ENCODE data around the gene TRIO. TPM values are rescaled to one million over a fixed set of nuclear protein-coding genes. Genes with fewer than 3 reads are reported as not detected.

The TRIO gene
- total RNA-seq, 1 experiment from 2014 or later: 116 TPM

DNA sequence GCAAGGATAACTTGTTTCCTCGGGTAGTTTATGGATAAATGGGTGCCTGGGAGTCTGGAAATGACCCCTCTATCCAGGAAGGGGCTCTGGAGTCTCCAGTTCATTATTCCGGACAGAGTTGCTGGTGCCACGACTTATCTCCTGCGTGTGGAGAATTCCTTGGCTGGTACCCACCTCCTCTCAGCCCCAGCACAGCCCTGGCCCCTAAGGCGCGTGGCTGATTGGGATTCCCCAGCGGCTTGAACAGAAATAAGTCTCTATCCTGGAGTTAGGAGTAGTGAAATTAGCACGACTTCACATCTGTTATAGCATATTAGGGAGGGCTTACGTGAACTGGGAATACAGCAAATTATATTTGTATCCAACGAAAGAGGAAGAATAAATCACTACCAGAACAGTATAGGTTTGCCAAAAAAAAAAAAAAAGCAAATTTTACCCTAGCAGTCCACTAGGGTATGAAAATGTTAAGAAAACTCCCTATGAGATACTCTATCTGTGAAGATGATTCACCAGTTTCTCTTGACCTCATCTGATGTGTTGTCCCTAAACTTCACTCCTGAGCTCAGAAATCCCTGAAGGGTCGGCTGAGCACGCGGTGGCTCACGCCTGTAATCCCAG, 265.9 kb downstream of the TRIO start:
- DNase-seq (ENCODE audit: low read depth): no peak

DNA sequence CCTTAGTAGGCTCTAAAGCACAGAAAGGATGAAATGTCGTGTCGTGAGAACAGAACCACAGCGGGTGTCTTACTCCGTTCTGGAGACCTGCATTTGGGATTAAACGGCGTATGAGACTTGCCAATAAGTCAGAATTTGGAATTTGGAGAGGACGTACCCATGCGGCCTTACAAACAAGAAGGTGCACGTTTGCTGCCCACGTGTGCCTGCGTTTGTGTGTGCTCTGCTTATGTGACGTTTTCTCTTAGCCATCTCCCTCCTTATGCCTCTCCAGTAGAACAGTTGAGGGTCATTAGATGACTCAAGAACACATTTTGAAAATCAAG, 266.9 kb downstream of the TRIO start:
- DNase-seq (ENCODE audit: low read depth): no peak

DNA sequence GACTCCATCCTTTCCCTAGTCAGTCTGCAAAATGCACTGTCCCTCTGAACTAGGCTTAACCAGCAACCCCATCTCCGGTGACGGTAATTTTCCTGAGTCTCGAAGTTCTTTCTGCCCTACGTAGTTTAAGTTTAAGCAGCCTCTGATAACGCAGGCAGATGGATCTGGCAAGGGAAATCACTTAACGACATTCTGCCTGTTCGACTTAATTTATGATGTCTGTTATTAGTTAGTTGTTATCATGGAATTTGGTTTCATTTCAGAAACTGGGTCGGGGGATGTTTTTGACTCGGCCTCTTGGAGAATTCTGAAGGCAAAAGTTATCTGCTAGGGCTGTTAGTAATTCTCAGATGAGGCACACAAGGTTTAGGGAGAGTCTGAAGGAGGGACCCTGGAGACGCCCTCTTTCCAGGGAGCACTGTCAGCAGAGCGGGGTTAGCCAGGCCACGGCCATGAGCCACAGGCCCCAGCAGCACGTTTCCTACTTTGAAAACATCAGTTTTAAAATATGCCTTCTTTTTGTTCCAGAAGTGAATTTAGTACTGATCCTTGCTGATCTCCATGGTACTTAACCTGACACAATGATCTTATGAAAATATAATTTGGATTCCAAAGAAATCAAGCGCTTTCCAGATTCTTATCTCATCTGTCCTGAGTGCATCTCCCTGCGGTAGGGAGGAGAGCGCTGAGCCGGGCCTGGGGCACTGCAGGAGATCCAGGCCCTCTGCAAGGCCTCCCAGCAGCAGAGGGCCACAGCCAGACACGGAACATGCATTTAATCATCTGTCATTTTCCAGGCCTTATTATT, 267.5 kb downstream of the TRIO start:
- no peak for DNase-seq (ENCODE audit: low read depth)

DNA sequence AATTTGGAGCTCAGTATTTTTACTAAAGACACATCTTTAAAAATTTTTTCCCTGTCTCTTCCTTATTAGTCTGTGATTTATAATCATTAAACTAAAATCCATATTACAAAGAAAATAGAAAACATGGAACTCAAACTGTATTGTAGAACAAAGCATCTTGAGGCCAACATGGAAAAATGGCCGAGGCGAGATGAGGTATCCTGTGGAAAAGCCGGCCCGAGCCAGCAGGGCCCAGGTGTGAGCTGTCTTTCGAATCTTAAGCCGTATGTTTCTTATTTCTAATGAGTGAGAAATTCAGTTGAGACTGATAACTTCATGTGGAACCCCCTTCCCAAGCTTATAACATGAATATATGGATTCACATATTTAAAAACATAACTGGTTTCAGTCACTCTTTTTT, 268.1 kb downstream of the TRIO start:
- DNase-seq (ENCODE audit: low read depth): no peak

DNA sequence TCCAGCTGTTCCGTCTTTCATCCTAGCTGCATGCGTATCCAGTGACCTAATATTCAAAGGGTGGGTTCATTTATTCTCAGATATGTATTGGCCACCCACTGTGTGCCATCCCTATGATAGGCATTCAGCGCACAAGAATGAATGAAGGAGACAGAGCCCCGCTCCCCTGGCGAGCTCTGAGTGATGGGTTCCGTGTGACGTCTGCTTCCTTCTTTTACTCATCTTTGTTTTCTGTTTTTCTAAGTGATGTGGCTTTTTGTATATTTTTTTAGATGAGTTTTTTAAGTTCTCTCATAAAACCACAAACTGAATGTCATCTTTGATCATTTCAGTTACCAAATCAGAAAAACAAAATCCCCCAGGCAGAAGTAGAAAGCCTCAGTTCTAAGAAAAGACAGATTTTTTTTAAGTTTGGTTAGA, 270.2 kb downstream of the TRIO start:
- no peak for DNase-seq (ENCODE audit: low read depth)

DNA sequence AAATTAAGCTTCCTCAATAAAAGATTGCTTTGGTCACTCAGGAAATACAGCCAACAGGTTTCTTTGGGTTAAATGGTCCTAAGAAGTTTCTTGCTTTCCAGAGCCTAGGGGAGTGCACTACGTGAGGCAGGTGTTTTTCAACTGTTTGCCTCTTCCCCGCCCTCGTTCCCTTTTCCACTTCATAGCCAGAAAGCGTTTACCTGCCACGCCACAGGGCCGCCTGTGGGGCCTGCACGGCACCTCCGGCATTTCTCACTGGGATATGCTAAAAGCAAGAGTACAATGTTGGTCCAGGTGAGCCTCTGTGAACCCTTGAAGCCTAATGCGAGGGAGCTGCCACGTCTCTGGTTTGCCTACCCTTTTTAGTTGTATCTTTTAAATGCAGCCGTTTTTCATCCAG, 270.9 kb downstream of the TRIO start:
- no peak for DNase-seq (ENCODE audit: low read depth)

DNA sequence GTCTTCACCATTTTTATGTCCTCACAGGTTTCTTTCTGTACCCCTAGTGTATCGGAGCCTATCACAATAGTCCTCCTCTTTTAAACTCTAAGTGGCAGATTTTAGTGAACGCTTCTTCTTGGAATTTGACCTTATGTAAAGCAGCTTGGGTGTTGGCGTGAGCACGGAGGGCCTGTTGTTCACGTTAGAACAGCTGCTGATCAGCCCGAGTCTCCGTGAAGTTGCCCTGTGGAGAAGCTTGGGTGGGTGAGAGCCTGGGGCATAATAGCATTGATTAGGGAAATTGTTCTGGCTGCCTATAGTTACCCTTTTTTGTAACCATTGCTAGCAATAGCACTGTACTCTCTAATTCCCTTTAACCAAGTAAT, 271.5 kb downstream of the TRIO start:
- DNase-seq (ENCODE audit: low read depth): no peak

DNA sequence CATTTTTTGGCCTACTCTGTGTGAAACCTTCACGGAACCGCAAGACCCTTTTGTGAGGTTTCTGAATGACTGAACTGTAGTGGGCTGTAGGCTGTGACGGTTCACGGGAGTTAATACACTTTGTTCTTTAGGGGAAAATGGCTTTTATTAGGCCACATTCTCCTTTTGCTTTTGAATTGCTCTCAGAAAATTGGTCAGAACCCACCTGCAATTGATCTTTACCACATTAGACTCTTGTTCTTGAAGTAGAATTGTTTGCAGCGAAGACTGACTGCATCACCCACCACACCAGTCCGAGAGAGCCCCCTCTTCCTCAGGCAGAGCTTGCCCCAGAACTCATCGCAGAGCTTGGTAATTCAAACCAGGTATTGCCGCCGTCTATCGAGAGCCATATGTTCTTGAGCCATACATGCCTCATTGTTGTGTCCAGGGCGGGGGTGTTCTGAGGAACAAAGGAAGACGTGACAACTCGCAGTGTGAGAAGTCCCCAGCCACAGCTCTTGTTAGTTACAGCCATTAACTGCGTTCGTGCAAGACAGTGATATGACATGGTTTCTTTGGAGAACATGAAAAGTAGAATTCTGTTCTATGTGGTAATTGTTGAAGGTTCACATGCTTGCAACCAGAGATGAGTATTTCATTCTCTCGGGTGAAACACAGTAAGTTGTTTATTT, 272.0 kb downstream of the TRIO start:
- no peak for DNase-seq (ENCODE audit: low read depth)

DNA sequence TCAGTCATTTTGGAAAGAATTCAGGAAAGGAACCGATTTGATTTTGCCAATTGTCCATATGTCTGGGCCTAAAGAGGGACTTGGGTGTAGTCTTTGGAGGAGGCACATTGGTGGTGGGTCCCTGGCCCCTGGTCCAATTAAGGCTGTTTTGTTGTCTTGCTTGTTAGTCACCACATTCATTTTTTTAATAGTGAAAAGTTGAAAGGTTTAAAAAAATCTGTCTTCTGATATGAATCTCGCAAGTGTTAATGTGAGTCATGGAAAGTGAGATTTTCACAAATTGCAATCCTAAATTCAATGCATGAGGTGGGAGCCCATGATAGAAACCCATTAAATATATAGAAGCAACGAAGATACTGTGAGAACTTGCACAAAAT, 272.5 kb downstream of the TRIO start:
- DNase-seq (ENCODE audit: low read depth): no peak

DNA sequence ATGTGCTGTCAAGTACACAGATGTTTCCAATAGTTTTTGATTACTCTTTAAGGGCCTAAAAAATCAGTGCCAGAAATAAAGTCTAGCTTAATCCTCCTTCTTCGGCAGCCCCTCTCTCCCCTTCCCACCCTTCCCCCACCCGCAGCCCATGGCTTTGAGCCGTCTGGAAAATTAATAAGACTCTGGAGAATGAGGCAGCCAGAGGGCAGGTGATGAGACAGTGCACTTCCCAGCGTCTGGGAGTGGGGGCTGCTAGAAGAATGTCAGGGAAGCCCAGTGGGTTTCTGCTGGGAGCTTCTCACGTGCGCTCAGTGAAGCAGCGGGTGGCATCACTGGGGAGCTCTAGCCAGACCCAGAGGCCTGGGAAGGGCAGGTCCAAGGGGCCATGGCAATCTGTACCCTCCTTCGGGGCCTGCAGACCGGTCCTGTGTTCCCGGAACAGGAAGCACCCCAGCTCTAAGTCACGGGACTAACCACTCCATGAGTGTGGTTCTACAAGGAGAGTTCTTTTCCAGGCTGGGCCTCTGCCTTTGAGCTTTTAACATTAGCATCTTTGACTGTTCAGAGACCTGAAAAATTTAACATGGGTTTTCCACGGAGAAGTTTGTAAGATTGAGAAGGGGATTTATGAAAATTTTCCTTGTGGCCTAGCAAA, 273.6 kb downstream of the TRIO start:
- no peak for DNase-seq (ENCODE audit: low read depth)

DNA sequence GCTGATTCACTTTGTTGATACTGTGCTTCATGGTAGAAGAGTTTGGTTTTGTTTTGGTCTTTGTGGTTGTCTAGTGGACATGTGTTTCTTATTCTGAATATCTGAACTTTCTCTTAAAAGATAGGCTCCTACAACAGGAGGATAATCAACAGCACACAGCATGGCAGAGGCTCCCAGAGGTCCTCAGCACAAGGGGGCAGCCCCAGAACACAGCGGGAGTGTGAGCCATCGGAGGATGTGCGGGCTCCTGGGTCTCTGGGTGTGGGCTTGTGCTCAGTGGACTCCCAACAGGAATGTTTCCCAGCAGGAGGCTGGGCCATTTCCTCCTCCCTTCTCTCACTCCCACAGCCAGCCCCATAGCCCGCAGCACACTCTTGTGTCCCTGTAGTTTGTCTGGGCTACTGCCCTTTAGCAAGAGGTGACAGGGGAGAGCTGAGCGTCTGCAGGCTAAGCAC, 274.2 kb downstream of the TRIO start:
- no peak for DNase-seq (ENCODE audit: low read depth)

DNA sequence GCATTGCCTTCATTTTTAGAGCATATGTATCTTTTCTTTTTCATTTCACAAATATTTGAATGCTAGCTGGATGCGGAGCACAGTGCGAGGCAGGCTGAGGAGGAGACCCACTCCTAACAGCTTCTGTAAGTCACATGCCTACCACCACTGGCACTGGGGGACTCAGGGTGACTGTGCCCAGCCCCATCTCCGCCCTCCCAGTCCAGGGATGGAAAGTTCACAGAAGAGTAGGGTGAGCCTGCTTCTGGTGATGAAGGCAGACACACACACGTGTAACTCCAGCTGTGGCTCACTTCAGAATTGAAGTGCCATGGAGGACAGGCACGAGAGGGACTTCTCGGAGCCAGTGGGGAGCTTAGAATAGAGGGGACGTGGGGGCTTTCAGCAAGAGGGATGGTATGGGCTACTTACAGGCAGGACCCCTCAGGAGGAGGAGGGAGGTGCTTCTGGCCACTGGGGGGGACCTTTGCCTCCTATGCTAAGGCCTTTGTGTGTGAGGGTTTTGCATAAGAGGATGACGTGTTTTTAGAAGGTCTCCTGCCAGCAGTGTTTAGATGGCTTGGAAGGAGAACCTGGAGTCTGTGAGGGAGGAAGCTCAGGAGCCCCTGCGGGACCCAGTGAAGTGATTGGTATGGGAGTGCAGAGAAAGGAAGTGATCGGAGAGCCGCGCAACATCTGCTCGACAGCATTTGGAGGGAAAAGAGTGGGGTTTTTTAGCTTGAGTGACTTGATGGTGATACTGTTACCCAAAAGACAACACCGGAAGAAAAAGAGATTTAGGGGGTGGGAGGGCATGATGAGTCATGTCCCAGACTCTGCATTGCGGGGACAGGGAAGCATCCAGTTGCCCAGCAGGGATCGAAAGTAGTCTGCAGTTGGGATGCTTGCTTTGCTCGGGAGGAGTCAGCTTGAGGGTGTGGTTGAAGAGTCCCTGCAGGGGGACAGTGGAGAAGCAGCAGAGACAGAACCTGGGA, 274.9 kb downstream of the TRIO start:
- no peak for DNase-seq (ENCODE audit: low read depth)

DNA sequence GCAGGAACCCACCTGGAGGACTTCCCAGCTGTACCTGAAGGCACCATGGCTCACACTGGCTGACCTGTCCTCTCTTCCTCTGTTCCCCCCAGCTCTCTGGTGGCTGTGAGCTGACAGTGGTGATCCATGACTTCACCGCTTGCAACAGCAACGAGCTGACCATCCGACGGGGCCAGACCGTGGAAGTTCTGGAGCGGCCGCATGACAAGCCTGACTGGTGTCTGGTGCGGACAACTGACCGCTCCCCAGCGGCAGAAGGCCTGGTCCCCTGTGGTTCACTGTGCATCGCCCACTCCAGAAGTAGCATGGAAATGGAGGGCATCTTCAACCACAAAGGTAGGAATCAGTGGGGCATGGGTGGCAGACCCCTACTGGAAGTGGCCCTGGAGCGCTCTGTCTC, 276.5 kb downstream of the TRIO start:
- no peak for DNase-seq (ENCODE audit: low read depth)

DNA sequence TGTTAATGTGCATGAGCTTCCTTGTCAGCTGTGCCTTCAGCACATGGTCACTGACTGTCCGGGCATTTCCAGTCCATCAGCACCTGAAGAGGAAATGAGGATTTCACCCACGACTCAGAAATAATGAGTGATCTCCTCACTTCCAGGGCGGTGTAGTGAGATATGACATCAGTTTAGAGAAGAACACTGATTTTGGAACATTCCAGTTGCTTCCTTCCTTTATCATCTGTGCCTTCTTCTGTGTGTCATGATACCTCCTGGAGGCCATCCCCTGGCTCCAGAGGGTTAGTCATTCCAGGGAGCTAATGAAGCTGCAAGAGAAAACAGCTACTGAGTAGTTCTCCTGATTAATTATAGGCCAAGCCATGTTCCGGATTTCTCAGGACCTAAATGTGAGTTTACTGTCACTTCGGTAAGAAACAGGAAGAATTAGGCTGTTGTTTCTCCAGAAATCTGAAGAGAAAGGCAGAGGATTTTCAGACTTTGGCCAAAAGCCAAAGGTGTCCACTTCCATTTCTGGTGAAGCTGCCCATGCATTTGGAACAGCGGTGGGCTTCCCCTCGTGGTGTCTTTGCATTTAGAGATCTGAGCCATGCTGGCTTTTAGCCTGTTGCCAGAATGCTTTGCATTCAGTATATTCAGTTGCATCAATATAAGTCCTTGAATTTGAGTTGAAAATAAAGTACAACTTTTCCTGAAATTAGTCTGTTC, 277.1 kb downstream of the TRIO start:
- peak; percentile 65 for DNase-seq (ENCODE audit: low read depth)

DNA sequence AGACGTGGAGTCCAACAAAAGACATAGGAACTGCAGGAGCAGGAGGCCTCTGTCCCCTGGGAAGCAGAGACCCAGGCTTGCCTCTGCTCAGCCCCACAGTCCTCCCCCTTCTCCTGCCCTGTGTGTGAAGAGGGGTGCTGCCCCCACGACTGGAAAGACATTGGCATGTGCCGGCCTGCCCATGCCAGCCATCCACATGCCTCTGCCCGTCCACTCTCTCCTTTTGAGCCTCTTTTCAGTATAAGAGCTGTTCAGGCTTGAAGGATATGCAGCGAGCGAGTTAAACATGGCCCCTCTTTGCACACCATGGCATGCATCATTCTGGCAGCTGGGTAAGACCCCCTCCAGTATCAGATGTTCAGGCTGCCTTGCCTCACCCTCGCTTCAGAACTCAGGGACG, 278.7 kb downstream of the TRIO start:
- DNase-seq (ENCODE audit: low read depth): no peak

DNA sequence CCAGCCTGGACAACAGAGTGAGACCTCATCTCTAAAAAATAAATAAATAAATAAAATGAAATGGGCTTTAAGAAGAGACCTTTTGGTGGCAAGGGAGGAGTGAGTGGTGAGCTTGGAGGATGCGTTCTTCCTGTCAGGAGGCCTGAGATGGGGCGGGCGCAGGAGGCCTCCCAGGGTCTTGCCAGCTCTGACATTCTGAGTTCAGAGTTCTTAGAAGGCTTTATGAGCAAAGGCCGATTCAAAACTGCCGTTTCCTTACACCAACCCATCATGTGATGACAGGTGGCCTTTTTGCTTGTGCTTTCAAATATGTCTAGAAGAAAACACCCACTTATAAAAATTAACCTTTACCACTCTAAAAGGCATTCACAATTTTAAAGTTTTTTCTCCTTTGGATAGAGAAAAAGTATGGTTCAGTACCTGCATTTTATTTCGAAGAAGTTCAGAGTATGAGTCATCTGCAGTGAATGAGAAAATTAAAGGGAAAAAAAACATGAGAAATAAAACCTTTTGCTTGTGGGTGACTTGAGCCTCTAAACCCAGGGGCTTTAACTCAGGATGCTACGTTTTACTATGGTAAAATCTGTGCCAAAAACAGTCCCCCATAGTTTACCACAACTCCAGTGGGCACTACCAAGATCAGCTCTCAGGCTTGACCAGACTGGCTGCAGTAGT, 281.0 kb downstream of the TRIO start:
- no peak for DNase-seq (ENCODE audit: low read depth)

DNA sequence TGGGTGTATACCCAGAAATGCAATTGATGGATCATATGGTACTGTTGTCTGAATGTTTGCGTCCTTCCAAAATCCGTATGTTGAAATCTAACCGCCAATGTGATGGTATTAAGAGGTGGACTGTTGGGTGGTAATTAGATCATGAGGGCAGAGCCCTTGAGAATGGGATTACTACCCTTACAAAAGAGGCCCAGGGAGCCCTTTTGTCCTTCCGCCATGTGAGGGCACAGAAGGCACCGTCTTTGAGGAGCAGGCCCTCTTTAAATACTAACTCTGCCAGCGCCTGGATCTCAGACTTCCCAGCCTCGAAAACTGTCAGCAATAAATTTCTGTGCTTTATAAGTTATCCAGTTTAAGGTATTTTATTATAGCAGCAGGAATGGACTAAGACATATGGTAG, 282.4 kb downstream of the TRIO start:
- no peak for DNase-seq (ENCODE audit: low read depth)

DNA sequence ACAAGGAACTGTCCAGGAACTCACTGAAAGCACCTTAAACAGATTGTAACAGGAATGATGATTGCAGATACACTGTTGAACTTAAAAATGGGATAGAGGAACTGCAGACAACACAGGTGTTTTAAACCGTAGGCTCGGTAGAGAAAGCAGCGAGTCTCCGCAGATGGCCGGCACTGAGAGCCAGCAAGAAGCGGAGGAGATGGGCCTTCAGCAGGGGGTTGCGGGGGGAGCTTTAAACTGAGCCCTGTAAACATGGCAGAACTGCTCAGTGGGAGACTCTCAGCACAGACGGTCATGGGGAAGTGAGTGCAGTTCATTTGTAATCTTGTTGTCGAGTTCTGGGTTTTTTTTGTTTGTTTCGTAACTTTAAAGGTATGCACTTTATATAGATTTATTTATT, 283.4 kb downstream of the TRIO start:
- no peak for DNase-seq (ENCODE audit: low read depth)

DNA sequence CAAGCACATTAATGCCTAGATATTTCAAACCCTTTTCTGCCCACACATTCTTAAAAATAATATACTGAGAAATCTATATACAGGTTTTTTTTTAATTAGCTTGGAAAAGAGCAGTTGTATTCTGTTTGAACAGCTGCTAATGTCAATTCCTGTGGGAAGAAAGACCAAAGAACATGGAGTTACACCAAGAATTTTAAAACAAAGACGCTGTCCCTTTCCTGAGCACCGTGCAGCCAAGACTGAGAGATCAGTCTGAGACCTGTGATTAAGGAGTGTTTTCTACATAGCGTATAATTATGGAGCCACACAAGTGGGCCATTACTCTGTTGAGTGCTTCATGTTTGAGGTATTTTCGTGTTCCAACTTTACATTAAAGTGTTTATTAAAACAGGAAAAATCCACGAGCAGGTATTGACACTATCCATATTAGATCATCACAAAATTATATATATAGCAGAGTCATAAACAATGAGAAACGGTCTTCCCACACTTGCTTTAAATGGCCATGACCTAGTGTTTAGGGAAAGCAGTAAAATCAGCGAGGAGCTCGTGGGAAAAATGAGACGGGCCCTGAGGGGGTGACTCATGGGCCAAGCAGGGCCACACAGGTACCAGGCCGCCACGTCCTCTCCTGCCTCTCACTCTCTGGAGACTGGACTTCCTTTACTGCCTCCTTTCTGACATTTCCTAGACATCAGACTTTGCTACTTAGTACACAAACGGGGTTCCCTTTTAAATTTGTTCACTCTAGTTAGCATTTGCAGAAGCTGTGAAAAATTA, 285.4 kb downstream of the TRIO start:
- peak; percentile 78 for DNase-seq (ENCODE audit: low read depth)
